GM18861 (cell line): ENCODE measurements around the gene MSRB3.

ENCODE experiments used
- ATAC-seq: cut with Tn5 transposase; IDR thresholded peaks from one replicate; pipeline ENCODE4 v1.9.1; 2021; ENCODE audit not compliant: unreplicated experiment

Gene MSRB3

GRCh38 chr12:65389436-65389835 is 111.0 kb downstream of the MSRB3 start:
- ATAC-seq, result no peak

DNA sequence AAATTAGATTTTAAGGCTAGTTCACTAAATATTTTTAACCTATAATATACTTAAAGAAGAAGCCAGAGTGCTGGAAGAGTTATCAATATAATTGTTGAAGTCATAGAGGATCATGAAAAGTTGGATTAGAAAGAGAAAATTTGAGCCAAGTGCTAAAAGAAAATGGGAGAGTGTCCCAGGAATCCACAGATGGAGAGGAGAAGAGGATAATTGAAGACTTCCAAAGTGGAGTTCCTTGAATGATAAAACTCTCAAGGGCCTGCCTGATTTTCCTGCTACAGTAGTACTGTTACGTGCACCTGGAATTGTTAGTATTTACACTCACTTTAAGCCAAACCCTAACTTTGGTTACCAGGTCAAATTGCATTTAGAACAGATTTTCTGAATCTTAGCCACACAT is 113.2 kb downstream of the MSRB3 start:
- no peak for ATAC-seq

GRCh38 chr12:65392491-65392890 is 114.0 kb downstream of the MSRB3 start:
- ATAC-seq, result no peak

- no peak for ATAC-seq
These were observed 124.7 kb downstream of the MSRB3 start for GRCh38 chr12:65403188-65403587.

DNA sequence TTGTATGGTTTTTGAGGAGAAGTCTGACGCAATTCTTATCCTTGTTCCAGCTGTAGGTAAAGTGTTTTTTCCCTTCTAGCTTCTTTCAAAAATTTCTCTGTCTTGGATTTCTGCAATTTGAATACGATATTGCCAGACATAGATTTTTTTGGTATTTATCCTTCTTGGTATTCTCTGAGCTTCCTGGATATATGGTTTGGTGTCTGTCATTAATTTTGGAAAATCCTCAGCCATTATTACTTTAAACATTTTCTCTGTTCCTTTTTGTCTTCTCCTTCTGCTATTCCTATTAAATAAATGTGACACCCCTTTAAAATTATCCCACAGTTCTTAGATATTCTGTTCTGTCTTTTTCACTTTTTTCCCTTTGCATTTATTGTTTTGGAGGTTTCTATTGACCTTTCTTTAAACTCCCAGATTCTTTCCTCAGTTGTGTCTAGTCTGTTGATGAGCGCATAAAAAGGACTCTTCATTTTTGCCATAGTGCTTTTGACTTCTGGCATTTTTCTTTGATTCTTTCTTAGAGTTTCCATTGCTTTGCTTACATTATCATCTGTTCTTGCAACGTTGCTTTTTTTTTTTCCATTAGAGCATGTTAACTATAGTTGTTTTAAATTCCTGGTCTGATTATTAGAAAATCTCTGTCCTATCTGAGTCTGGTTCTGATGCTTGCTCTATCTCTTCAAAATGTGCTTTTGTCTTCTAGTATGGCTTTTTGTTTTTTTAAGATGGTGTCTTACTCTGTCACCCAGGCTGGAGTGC is 129.1 kb downstream of the MSRB3 start:
- ATAC-seq, result no peak

DNA sequence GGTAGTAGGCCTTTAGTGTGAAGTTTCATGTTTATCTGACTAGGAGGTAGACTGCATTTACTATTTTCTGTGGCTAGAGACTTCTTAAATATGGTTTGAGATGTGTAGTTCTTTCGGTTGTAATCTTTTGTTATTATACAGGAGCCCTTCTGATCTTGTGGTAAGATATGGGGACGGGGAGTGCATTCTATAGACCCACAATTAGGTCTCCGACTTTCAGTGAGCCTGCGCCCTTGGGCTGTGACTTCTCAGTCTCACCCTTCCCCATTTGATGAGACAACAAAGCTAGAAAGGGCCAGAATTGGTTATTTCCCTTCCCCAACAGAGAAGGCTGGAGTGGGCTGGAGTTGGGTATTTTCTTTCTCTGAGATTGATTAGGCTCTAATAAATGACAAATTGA is 130.0 kb downstream of the MSRB3 start:
- no peak for ATAC-seq

GRCh38 chr12:65409726-65410125 is 131.2 kb downstream of the MSRB3 start:
- ATAC-seq, result no peak

- ATAC-seq, result no peak
These were observed 132.7 kb downstream of the MSRB3 start for GRCh38 chr12:65411171-65411570.

- no peak for ATAC-seq
These were observed 136.0 kb downstream of the MSRB3 start for GRCh38 chr12:65414526-65414925.

DNA sequence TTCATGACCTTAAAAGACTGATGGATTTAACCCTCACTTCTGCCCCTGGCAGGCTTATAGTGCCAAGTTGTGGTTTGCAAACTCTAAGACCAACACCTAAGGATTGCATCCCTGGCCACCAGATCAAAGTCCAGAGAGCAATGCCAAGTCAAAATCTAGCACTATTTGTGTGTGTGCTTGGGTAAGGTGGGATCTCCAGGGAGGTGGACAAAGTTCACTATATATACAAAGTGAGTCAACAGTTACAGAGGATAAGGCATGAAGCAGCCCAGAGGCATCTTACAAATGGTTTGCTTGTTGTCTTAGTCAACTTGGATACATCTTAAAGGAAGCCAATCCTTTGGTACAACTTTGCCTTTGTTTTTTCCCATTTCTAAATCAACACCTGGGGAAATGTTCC is 137.3 kb downstream of the MSRB3 start:
- ATAC-seq, result no peak

- no peak for ATAC-seq
These were observed 141.0 kb downstream of the MSRB3 start for GRCh38 chr12:65419284-65420072.

DNA sequence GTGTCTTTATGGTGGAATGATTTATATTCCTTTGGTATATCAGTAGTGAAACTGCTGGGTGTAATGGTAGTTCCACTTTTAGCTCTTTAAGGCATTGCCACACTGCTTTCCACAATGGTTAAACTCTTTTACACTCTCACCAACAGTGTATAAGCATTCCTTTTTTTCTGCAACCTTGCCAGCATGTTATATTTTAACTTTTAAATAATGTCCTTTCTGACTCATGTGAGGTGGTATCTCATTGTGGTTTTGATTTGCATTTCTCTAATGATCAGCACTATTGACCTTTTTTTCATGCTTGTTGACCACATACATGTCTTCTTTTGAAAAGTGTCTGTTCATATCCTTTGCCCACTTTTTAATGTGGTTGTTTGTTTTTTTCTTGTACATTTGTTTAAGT is 142.5 kb downstream of the MSRB3 start:
- ATAC-seq, result no peak

- ATAC-seq, result no peak
These were observed 149.2 kb downstream of the MSRB3 start for GRCh38 chr12:65427646-65428045.

- no peak for ATAC-seq
These were observed 151.5 kb downstream of the MSRB3 start for GRCh38 chr12:65430006-65430405.

- no peak for ATAC-seq
These were observed 152.3 kb downstream of the MSRB3 start for GRCh38 chr12:65430571-65431306.

- no peak for ATAC-seq
These were observed 153.6 kb downstream of the MSRB3 start for GRCh38 chr12:65432114-65432513.

DNA sequence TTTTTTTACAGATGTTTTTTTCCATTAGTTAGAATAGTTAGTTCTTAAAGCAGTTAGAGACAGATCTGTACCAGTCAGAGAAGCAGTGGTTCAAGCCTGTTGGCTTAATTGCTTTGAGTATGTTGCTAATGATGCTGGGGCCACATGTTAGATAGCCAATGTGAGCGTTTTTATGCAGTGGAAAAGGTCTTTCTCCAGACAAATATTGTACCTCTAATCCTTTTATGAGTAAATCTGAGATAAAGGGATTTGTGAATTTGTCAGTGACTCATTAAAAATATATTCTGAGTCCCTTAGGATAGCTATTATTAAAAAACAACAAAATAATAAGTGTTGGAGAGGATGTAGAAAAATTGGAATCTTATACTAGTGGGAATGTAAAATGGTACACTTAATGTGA is 154.2 kb downstream of the MSRB3 start:
- ATAC-seq, result no peak

GRCh38 chr12:65434737-65435136 is 156.3 kb downstream of the MSRB3 start:
- ATAC-seq, result no peak

GRCh38 chr12:65443038-65443437 is 164.6 kb downstream of the MSRB3 start:
- no peak for ATAC-seq

DNA sequence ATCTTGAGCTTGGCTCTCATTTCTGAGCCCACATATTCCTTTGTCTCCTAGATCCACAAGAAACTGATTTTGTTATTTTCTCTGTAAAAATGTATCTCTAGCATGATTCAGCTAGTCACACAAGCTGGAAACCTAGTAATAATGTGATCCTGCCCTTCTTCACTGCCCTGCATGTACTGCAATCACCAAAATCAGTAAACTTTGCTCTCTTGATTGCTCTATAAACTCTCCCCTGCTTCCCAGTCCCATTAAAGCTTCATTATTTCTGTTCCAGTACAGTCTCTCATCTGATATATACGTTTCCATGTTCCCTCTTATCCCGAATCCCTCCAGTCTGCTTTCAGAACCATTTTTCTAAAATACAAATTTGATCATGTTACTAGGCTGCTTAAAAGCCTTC is 166.5 kb downstream of the MSRB3 start:
- no peak for ATAC-seq

DNA sequence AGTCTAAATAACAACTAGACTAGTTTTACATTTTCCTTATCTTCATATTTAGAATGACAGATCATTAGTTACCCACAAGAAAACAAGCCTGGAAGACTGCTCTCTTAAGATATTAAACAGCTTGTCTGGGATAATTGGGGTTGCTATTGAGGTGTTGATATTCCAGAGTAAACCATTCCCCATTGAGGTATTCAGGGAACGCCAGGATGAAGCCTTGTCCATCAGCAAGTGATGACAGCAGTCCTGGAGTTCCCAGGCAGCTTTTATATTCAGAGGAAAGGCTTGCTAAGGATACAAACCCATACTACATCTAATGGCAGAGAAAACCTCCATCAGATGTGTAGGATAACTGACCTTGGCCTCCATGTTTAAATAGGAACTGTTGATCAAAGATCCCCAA is 168.4 kb downstream of the MSRB3 start:
- no peak for ATAC-seq

- no peak for ATAC-seq
These were observed 170.9 kb downstream of the MSRB3 start for GRCh38 chr12:65449400-65449799.
